ENCODE data around the gene OPTC. TPM values are rescaled to one million over a fixed set of nuclear protein-coding genes. Genes with fewer than 3 reads are reported as not detected.

The OPTC gene
- total and polyA plus RNA-seq, 2 donors (not counting 1 experiment from before 2014, with no cell fraction given): not detected

DNA sequence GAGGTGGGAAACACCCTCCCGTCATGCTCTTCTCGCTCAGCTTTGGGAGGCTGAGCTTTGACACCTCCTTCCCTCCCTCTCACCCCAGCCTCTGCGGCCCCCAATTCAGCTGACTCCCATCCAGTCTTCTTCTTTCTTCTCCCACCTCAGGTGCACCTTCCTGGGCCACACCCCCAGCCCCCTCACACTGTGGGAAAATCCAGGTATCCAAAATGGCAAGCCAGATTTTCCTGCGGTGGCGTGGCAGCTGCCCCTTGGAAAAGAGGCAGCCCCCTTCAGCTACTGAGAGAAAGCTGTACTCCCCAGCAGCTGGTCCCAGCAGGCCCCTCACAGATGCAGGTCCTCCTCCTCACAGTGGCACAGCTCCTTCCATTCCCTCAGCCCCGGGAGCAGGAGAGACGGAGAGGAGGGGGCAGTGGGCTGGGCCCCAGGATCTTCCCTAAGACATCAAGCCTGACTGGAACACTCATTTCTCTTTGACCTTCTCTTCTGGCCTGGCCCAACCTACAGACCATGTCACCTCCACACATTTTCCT lies 61.6 kb downstream of the OPTC start:
- Histone ChIP-seq H3K79me2 (ENCODE audit: control insufficient read depth, insufficient read depth, low read length) (no peaks in the 10 kb centered on the region), H3K4me2 (replicated peaks; ENCODE audit: low read depth, low read length, poor library complexity, severe bottlenecking) (no peak overlapping the region), H3K36me3 (replicated peaks in 1 of 2; ENCODE audit: control extremely low read depth in 1 of 2, control insufficient read depth in 1 of 2, extremely low read depth in 1 of 2, insufficient read depth in 2 of 2, low read length in 1 of 2) (no peaks in the 10 kb centered on the region), H3K27me3 (replicated peaks in 1 of 4; ENCODE audit: control extremely low read depth in 1 of 4, control insufficient read depth in 3 of 4, insufficient read depth in 4 of 4, low read length in 3 of 4) (no peaks in the 10 kb centered on the region), H3K4me1 (ENCODE audit: control insufficient read depth in 2 of 2, insufficient read depth in 2 of 2, low read length in 2 of 2) (no peaks in the 10 kb centered on the region), H2AFZ (ENCODE audit: insufficient read depth, low read depth, low read length, poor library complexity, severe bottlenecking) (no peak overlapping the region), H3K4me3 (ENCODE audit: control extremely low read depth in 1 of 5, extremely low read depth in 1 of 5, insufficient read depth in 1 of 5, low read depth in 2 of 5, low read length in 4 of 5) (no peak overlapping the region), H4K20me1 (ENCODE audit: control insufficient read depth, insufficient read depth, low read length, poor library complexity, severe bottlenecking) (no peaks in the 10 kb centered on the region), H3K9me3 (ENCODE audit: control extremely low read depth in 1 of 3, control insufficient read depth in 2 of 3, insufficient read depth in 1 of 3, low read length in 2 of 3) (no peaks in the 10 kb centered on the region), H3K27ac (ENCODE audit: low read length in 2 of 2) (no peak overlapping the region), H3K9ac (ENCODE audit: low read length) (no peak overlapping the region)
- POLR2A ChIA-PET: no interaction called here
- CTCF ChIA-PET: no interaction called here
- Mint-ChIP-seq H3K27ac (peak overlapping the region; percentile 60), H3K27me3 (peaks cover 18% of the 10 kb centered on the region), H3K9me3 (ENCODE audit: insufficient read depth) (no peaks in the 10 kb centered on the region), H3K4me1 (peaks cover 2% of the 10 kb centered on the region), H3K4me3 (no peak overlapping the region)
- no peak for ATAC-seq (ENCODE audit: low read depth)
- intact Hi-C loops (cut with micrococcal nuclease): no loop called here
- TF ChIP-seq CTCF (IDR thresholded peaks at IDR 0.05) (no peak), EZH2 (IDR thresholded peaks at IDR 0.05; ENCODE audit: borderline replicate concordance, insufficient read depth, low read depth, low read length, poor library complexity, severe bottlenecking) (no peak)
- no peak for DNase-seq
- WGBS (ENCODE audit: insufficient coverage): 91% methylated on average over 7 of the region's 7 CpGs

- no peaks in the 10 kb centered on the region for H3K9me3 Mint-ChIP-seq (ENCODE audit: insufficient read depth)
- H3K27ac ChIP-seq (ENCODE audit: low read length in 2 of 2): no peak overlapping the region
- peaks cover 2% of the 10 kb centered on the region for H3K4me1 Mint-ChIP-seq
- CTCF ChIA-PET: interaction anchor here (0.5 kb wide), 1 partner anchor 16 kb away, joined by 3 read pairs; no protein-coding TSS in a partner anchor
- intact Hi-C loops (cut with micrococcal nuclease): no loop called here
- H3K4me1 ChIP-seq (ENCODE audit: control insufficient read depth in 2 of 2, insufficient read depth in 2 of 2, low read length in 2 of 2): no peaks in the 10 kb centered on the region
- H3K79me2 ChIP-seq (ENCODE audit: control insufficient read depth, insufficient read depth, low read length): no peaks in the 10 kb centered on the region
- no peaks in the 10 kb centered on the region for H3K36me3 ChIP-seq (replicated peaks in 1 of 2; ENCODE audit: control extremely low read depth in 1 of 2, control insufficient read depth in 1 of 2, extremely low read depth in 1 of 2, insufficient read depth in 2 of 2, low read length in 1 of 2)
- no peak for ATAC-seq (ENCODE audit: low read depth)
- POLR2A ChIA-PET: no interaction called here
- peaks cover 18% of the 10 kb centered on the region for H3K27me3 Mint-ChIP-seq
- no peak for TF ChIP-seq EZH2 (IDR thresholded peaks at IDR 0.05; ENCODE audit: borderline replicate concordance, insufficient read depth, low read depth, low read length, poor library complexity, severe bottlenecking)
- no peak for TF ChIP-seq CTCF (IDR thresholded peaks at IDR 0.05)
- no peak overlapping the region for H3K4me2 ChIP-seq (replicated peaks; ENCODE audit: low read depth, low read length, poor library complexity, severe bottlenecking)
- WGBS (ENCODE audit: insufficient coverage): 82% methylated on average over 15 of the region's 16 CpGs
- H3K9me3 ChIP-seq (ENCODE audit: control extremely low read depth in 1 of 3, control insufficient read depth in 2 of 3, insufficient read depth in 1 of 3, low read length in 2 of 3): no peaks in the 10 kb centered on the region
- H2AFZ ChIP-seq (ENCODE audit: insufficient read depth, low read depth, low read length, poor library complexity, severe bottlenecking): no peak overlapping the region
- no peak for DNase-seq
- peak overlapping the region; percentile 60 for H3K27ac Mint-ChIP-seq
- no peak overlapping the region for H3K4me3 Mint-ChIP-seq
- H3K4me3 ChIP-seq (ENCODE audit: control extremely low read depth in 1 of 5, extremely low read depth in 1 of 5, insufficient read depth in 1 of 5, low read depth in 2 of 5, low read length in 4 of 5): no peak overlapping the region
- H3K9ac ChIP-seq (ENCODE audit: low read length): no peak overlapping the region
- no peaks in the 10 kb centered on the region for H3K27me3 ChIP-seq (replicated peaks in 1 of 4; ENCODE audit: control extremely low read depth in 1 of 4, control insufficient read depth in 3 of 4, insufficient read depth in 4 of 4, low read length in 3 of 4)
- H4K20me1 ChIP-seq (ENCODE audit: control insufficient read depth, insufficient read depth, low read length, poor library complexity, severe bottlenecking): no peaks in the 10 kb centered on the region
These were observed 62.3 kb downstream of the OPTC start for GRCh38 chr1:203556047-203556851.

Measured in B cell (primary cell).